ENCODE results near the gene MZT2B.
"Not testable (repeated sequence)": the region's sequence is repeated elsewhere in the genome, so short reads cannot be mapped to it uniquely, and the experiment has no call there.

Gene MZT2B

GRCh38 chr2:130219147-130219546 lies 37.1 kb downstream of the MZT2B start:
- DNase-seq (ENCODE audit: low read depth, low spot score): not testable (repeated sequence)

- DNase-seq (ENCODE audit: low read depth, low spot score): not testable (repeated sequence)
Observed at GRCh38 chr2:130220505-130220904, 38.4 kb downstream of the MZT2B start.

- DNase-seq (ENCODE audit: low read depth, low spot score): not testable (repeated sequence)
Observed at GRCh38 chr2:130222523-130222922, 40.5 kb downstream of the MZT2B start.

- DNase-seq (ENCODE audit: low read depth, low spot score): not testable (repeated sequence)
Observed at GRCh38 chr2:130228005-130228404, 45.9 kb downstream of the MZT2B start.

- not testable (repeated sequence) for DNase-seq (ENCODE audit: low read depth, low spot score)
Observed at GRCh38 chr2:130228467-130229160, 46.6 kb downstream of the MZT2B start.

- not testable (repeated sequence) for DNase-seq (ENCODE audit: low read depth, low spot score)
Observed at GRCh38 chr2:130229161-130229510, 47.1 kb downstream of the MZT2B start.

- DNase-seq (ENCODE audit: low read depth, low spot score): not testable (repeated sequence)
Observed at GRCh38 chr2:130230376-130230775, 48.3 kb downstream of the MZT2B start.

- DNase-seq (ENCODE audit: low read depth, low spot score): not testable (repeated sequence)
Observed at GRCh38 chr2:130230907-130231306, 48.8 kb downstream of the MZT2B start.

GRCh38 chr2:130231656-130232055 lies 49.6 kb downstream of the MZT2B start:
- DNase-seq (ENCODE audit: low read depth, low spot score): no peak

- DNase-seq (ENCODE audit: low read depth, low spot score): not testable (repeated sequence)
Observed at GRCh38 chr2:130233066-130233465, 51.0 kb downstream of the MZT2B start.

GRCh38 chr2:130239581-130239980 lies 57.5 kb downstream of the MZT2B start:
- not testable (repeated sequence) for DNase-seq (ENCODE audit: low read depth, low spot score)
